MM.1S (cell line): ENCODE results near the gene RET.

Experiments
- DNase-seq: peaks from one replicate; pipeline ENCODE4 v3.0.0-alpha.2; 2015
- H2AFZ ChIP-seq: fragments of 300-600 bp; sonication (generic); 2 replicates; pipeline ENCODE4 v1.6.0; 2016; ENCODE audit warnings: antibody characterized with exemption, low read length
- H3F3A ChIP-seq: fragments of 300-600 bp; sonication (generic); 2 replicates; pipeline ENCODE4 v1.6.1; 2016; ENCODE audit warnings: mild to moderate bottlenecking, antibody characterized with exemption, low read length, moderate library complexity, mixed read lengths; ENCODE audit not compliant: insufficient read depth
- H3K27ac ChIP-seq: fragments of 300-600 bp; sonication (generic); 2 replicates; pipeline ENCODE4 v1.5.1; 2016; ENCODE audit warnings: mild to moderate bottlenecking, low read length
- H3K27me3 ChIP-seq: fragments of 300-600 bp; sonication (generic); replicated peaks from 2 replicates; pipeline ENCODE4 v1.6.0; 2016; ENCODE audit warnings: low read length; ENCODE audit not compliant: insufficient read depth
- H3K36me3 ChIP-seq: fragments of 300-600 bp; sonication (generic); replicated peaks from 2 replicates; pipeline ENCODE4 v1.6.1; 2016; ENCODE audit warnings: mild to moderate bottlenecking, low read length, mixed read lengths; ENCODE audit not compliant: insufficient read depth
- H3K4me1 ChIP-seq: fragments of 300-600 bp; sonication (generic); 2 replicates; pipeline ENCODE4 v1.6.1; 2016; ENCODE audit warnings: low read length, mixed read lengths
- H3K4me2 ChIP-seq: fragments of 300-600 bp; sonication (generic); 2 replicates; pipeline ENCODE4 v1.6.0; 2016; ENCODE audit warnings: low read depth, low read length
- H3K4me3 ChIP-seq: fragments of 300-600 bp; sonication (generic); 2 replicates; pipeline ENCODE4 v1.5.1; 2016; ENCODE audit warnings: low read length, mixed read lengths
- H3K79me2 ChIP-seq: fragments of 300-600 bp; sonication (generic); 2 replicates; pipeline ENCODE4 v1.6.1; 2016; ENCODE audit warnings: mixed run types, low read length, mixed read lengths
- H3K9ac ChIP-seq: fragments of 300-600 bp; sonication (generic); 2 replicates; pipeline ENCODE4 v1.6.1; 2016; ENCODE audit warnings: low read length, mixed read lengths
- H3K9me2 ChIP-seq: fragments of 300-600 bp; sonication (generic); replicated peaks from 2 replicates; pipeline ENCODE4 v1.6.1; 2016; ENCODE audit warnings: mild to moderate bottlenecking, low read length, mixed read lengths; ENCODE audit not compliant: insufficient read depth
- H3K9me3 ChIP-seq: fragments of 300-600 bp; sonication (generic); replicated peaks from 2 replicates; pipeline ENCODE4 v1.6.1; 2016; ENCODE audit warnings: mild to moderate bottlenecking, low read length, mixed read lengths; ENCODE audit not compliant: insufficient read depth
- H4K20me1 ChIP-seq: fragments of 300-600 bp; sonication (generic); 2 replicates; pipeline ENCODE4 v1.6.1; 2016; ENCODE audit warnings: mild to moderate bottlenecking, low read length, moderate library complexity, mixed read lengths; ENCODE audit not compliant: insufficient read depth
- CTCF ChIP-seq: fragments of 300-600 bp; sonication (generic); IDR thresholded peaks from 2 replicates; pipeline ENCODE4 v1.5.1; 2016; ENCODE audit warnings: antibody characterized with exemption, low read length, mixed read lengths
- EZH2 ChIP-seq: fragments of 300-600 bp; sonication (generic); optimal IDR thresholded peaks from 2 replicates; pipeline ENCODE3; 2017; ENCODE audit warnings: low read depth, mild to moderate bottlenecking, antibody characterized with exemption, low read length, mixed read lengths
- EZH2phosphoT487 ChIP-seq: fragments of 300-600 bp; sonication (generic); IDR thresholded peaks from 2 replicates; pipeline ENCODE4 v1.6.1; 2018; ENCODE audit warnings: antibody characterized with exemption, low read length

Gene RET

GRCh38 chr10:43123361-43124093 lies 46.7 kb downstream of the RET start:
- Histone ChIP-seq H3K4me2 (no peak overlapping the region), H3K27me3 (no peaks in the 10 kb centered on the region), H3K9ac (no peak overlapping the region), H3K4me1 (peaks cover 13% of the 10 kb centered on the region), H4K20me1 (no peaks in the 10 kb centered on the region), H3K4me3 (no peak overlapping the region), H3K27ac (no peak overlapping the region), H3F3A (no peaks in the 10 kb centered on the region), H2AFZ (no peak overlapping the region), H3K79me2 (no peaks in the 10 kb centered on the region), H3K9me3 (no peaks in the 10 kb centered on the region), H3K9me2 (no peaks in the 10 kb centered on the region), H3K36me3 (no peaks in the 10 kb centered on the region)
- DNase-seq: no peak
- TF ChIP-seq EZH2 (no peak), CTCF (no peak), EZH2phosphoT487 (no peak)

- peaks cover 19% of the 10 kb centered on the region for H3K4me1 ChIP-seq
- H2AFZ ChIP-seq: no peak overlapping the region
- no peaks in the 10 kb centered on the region for H3K79me2 ChIP-seq
- H3F3A ChIP-seq: peaks cover 3% of the 10 kb centered on the region; the same call in 1 of the 2 replicates
- no peaks in the 10 kb centered on the region for H3K36me3 ChIP-seq
- H3K4me3 ChIP-seq: no peak overlapping the region
- H3K9ac ChIP-seq: no peak overlapping the region
- no peaks in the 10 kb centered on the region for H3K9me2 ChIP-seq
- DNase-seq: no peak
- no peaks in the 10 kb centered on the region for H3K9me3 ChIP-seq
- no peak for TF ChIP-seq CTCF
- H4K20me1 ChIP-seq: no peaks in the 10 kb centered on the region
- no peaks in the 10 kb centered on the region for H3K27me3 ChIP-seq
- no peak overlapping the region for H3K4me2 ChIP-seq
- no peak overlapping the region for H3K27ac ChIP-seq
Observed at GRCh38 chr10:43124094-43124521, 47.2 kb downstream of the RET start.

- no peaks in the 10 kb centered on the region for H4K20me1 ChIP-seq
Observed at GRCh38 chr10:43124574-43125273, 47.9 kb downstream of the RET start.

More at GRCh38 chr10:43124574-43125273, 47.9 kb downstream of the RET start:
- DNase-seq: no peak
- Histone ChIP-seq H3K4me2 (no peak overlapping the region), H3K79me2 (no peaks in the 10 kb centered on the region), H2AFZ (no peak overlapping the region), H3K27ac (no peak overlapping the region), H3K9me3 (no peaks in the 10 kb centered on the region), H3K4me1 (peaks cover 25% of the 10 kb centered on the region), H3K9me2 (no peaks in the 10 kb centered on the region), H3K36me3 (no peaks in the 10 kb centered on the region), H3K4me3 (no peak overlapping the region), H3K9ac (no peak overlapping the region), H3F3A (peaks cover 8% of the 10 kb centered on the region), H3K27me3 (no peaks in the 10 kb centered on the region)
- TF ChIP-seq EZH2phosphoT487: no peak
- no peak for TF ChIP-seq EZH2
- no peak for TF ChIP-seq CTCF
